ENCODE data around the gene KIAA1671. TPM values are rescaled to one million over a fixed set of nuclear protein-coding genes. Genes with fewer than 3 reads are reported as not detected.

KIAA1671 gene
- total and polyA plus RNA-seq, 9 of the 15 experiments (the other 6 are each of a cell fraction or from before 2014, with no cell fraction given), result under 0.01 to 0.11 (median 0.02) TPM; not detected in 5

- Histone ChIP-seq H3K9me1 (ENCODE audit: control insufficient read depth, insufficient read depth, low read length) (no peaks in the 10 kb centered on the region), H3K27me3 (ENCODE audit: control insufficient read depth in 2 of 2, insufficient read depth in 2 of 2, low read length in 2 of 2) (peaks cover 0 to 15% of the 10 kb centered on the region in 2 experiments; a peak in 2 of 5 replicates), H3K79me2 (ENCODE audit: control insufficient read depth, insufficient read depth, low read length) (no peaks in the 10 kb centered on the region), H2AFZ (ENCODE audit: low read depth, low read length) (no peak overlapping the region), H4K20me1 (replicated peaks; ENCODE audit: control insufficient read depth, insufficient read depth, low read length) (peaks cover 4% of the 10 kb centered on the region; the same call in 1 of the 2 replicates), H3K4me2 (ENCODE audit: insufficient read depth, low read length) (no peak overlapping the region), H3K36me3 (ENCODE audit: control insufficient read depth, insufficient read depth, low read length) (no peaks in the 10 kb centered on the region), H3K9ac (ENCODE audit: insufficient read depth in 1 of 2, low read depth in 2 of 2, low read length in 2 of 2) (no peak overlapping the region), H3K4me1 (replicated peaks in 1 of 2; ENCODE audit: control insufficient read depth in 2 of 2, insufficient read depth in 2 of 2, low read length in 2 of 2) (peaks cover 0 to 10% of the 10 kb centered on the region in 2 experiments; a peak in 2 of 5 replicates), H3K9me3 (replicated peaks; ENCODE audit: control insufficient read depth, insufficient read depth, low read depth, low read length) (no peaks in the 10 kb centered on the region), H3K4me3 (no peak overlapping the region), H3K27ac (ENCODE audit: extremely low read depth, low read depth, low read length) (no peak overlapping the region)
- in situ Hi-C loops (cut with MboI), result loop anchor here (25.0 kb wide), 1 partner anchor 367 kb away; no protein-coding TSS in a partner anchor
- no peak for FAIRE-seq
- intact Hi-C loops (cut with micrococcal nuclease), result no loop called here
- WGBS (ENCODE audit: insufficient coverage, low coverage, missing lambda C conversion rate), result 27% methylated on average over 17 of the region's 18 CpGs
- CTCF ChIA-PET (ENCODE audit: low intra/inter-chr PET ratio), result no interaction called here
- POLR2A ChIA-PET, result no interaction called here
- TF ChIP-seq DLX4 (CRISPR knock-in tag; IDR thresholded peaks at IDR 0.05) (no peak), CC2D1A (IDR thresholded peaks at IDR 0.05) (no peak), TRIM24 (IDR thresholded peaks at IDR 0.05) (no peak), DMBX1 (CRISPR knock-in tag; IDR thresholded peaks at IDR 0.05; ENCODE audit: borderline replicate concordance) (no peak), SLC30A9 (CRISPR knock-in tag; IDR thresholded peaks at IDR 0.05) (no peak), TCF3 (CRISPR knock-in tag; IDR thresholded peaks at IDR 0.05) (no peak), ESRRB (CRISPR knock-in tag; IDR thresholded peaks at IDR 0.05; ENCODE audit: borderline replicate concordance) (no peak), MIER1 (IDR thresholded peaks at IDR 0.05; ENCODE audit: low read depth) (no peak), ZNF280A (IDR thresholded peaks at IDR 0.05; ENCODE audit: low read depth, partially characterized antibody) (no peak), TFAM (CRISPR knock-in tag; conservative IDR thresholded peaks at IDR 0.05) (no peak), AFF4 (CRISPR knock-in tag; IDR thresholded peaks at IDR 0.05) (no peak), ZNF644 (tag; IDR thresholded peaks at IDR 0.05; ENCODE audit: low read depth) (no peak)
- no peak for ATAC-seq
- no peak for DNase-seq (ENCODE audit: extremely low read depth in 1 of 4, low spot score in 3 of 4)
- BruUV-seq (replicated peaks), result no TSS peak
Measured at GRCh38 chr22:25029181-25029580, 76.7 kb downstream of the KIAA1671 start.
